Mesendoderm (in vitro differentiated cells): ENCODE measurements around the gene AQP5.

Experiments
- DNase-seq: peaks from one replicate; pipeline ENCODE4 v3.0.0; 2013
- H2AK5ac ChIP-seq: 2 replicates; pipeline ENCODE4 v1.6.1; 2013; ENCODE audit warnings: low read length, inconsistent platforms
- H2BK120ac ChIP-seq: 2 replicates; pipeline ENCODE4 v1.6.1; 2013; ENCODE audit warnings: low read depth, mild to moderate bottlenecking, low read length, moderate library complexity, mixed read lengths
- H2BK15ac ChIP-seq: replicated peaks from 2 replicates; pipeline ENCODE4 v1.6.1; 2013; ENCODE audit warnings: low read depth, mild to moderate bottlenecking, moderate library complexity
- H2BK5ac ChIP-seq: 2 replicates; pipeline ENCODE4 v1.6.1; 2013; ENCODE audit warnings: low read length, inconsistent platforms
- H3K18ac ChIP-seq: 2 replicates; pipeline ENCODE4 v1.6.1; 2013; ENCODE audit warnings: mild to moderate bottlenecking, low read length, mixed read lengths
- H3K23ac ChIP-seq: one replicate; pipeline ENCODE4 v1.6.1; 2013; ENCODE audit warnings: low read length
- H3K27ac ChIP-seq: 2 replicates; pipeline ENCODE4 v1.5.1; 2013; ENCODE audit warnings: low read depth, mild to moderate bottlenecking, inconsistent platforms, low read length, moderate library complexity
- H3K27me3 ChIP-seq: 2 replicates; pipeline ENCODE4 v1.6.1; 2013; ENCODE audit warnings: low read length, control low read depth, mild to moderate bottlenecking, inconsistent platforms; ENCODE audit not compliant: insufficient read depth, poor library complexity
- H3K36me3 ChIP-seq: 2 replicates; pipeline ENCODE4 v1.6.1; 2013; ENCODE audit warnings: low read length, inconsistent platforms; ENCODE audit not compliant: control insufficient read depth, insufficient read depth
- H3K4ac ChIP-seq: one replicate; pipeline ENCODE4 v1.6.1; 2013; ENCODE audit warnings: low read depth, mild to moderate bottlenecking, low read length, moderate library complexity
- H3K4me1 ChIP-seq: 2 replicates; pipeline ENCODE4 v1.6.1; 2013; ENCODE audit warnings: low read depth, low read length, inconsistent platforms; ENCODE audit not compliant: control insufficient read depth
- H3K4me2 ChIP-seq: 2 replicates; pipeline ENCODE4 v1.6.1; 2013; ENCODE audit warnings: low read length
- H3K4me3 ChIP-seq: 2 replicates; pipeline ENCODE4 v1.5.1; 2013; ENCODE audit warnings: mild to moderate bottlenecking, low read length
- H3K56ac ChIP-seq: one replicate; pipeline ENCODE4 v1.6.1; 2013; ENCODE audit warnings: low read length
- H3K79me1 ChIP-seq: 2 replicates; pipeline ENCODE4 v1.6.1; 2013; ENCODE audit warnings: low read length, inconsistent platforms
- H3K79me2 ChIP-seq: 2 replicates; pipeline ENCODE4 v1.6.1; 2013; ENCODE audit warnings: mild to moderate bottlenecking, low read length; ENCODE audit not compliant: control insufficient read depth, insufficient read depth
- H3K9ac ChIP-seq: 2 replicates; pipeline ENCODE4 v1.6.1; 2013; ENCODE audit warnings: low read length, inconsistent platforms
- H4K5ac ChIP-seq: one replicate; pipeline ENCODE4 v1.6.1; 2013; ENCODE audit warnings: low read length
- H4K8ac ChIP-seq: one replicate; pipeline ENCODE4 v1.6.1; 2013; ENCODE audit warnings: low read depth, mild to moderate bottlenecking, control low read depth, low read length, moderate library complexity
- WGBS: extraction: QIAGEN DNeasy Blood & Tissue Kit; methylation state at CpG from one replicate; pipeline ENCODE4 v1.1.7; 2013; ENCODE audit warnings: low lambda C conversion rate, missing lambda C conversion rate; ENCODE audit not compliant: insufficient coverage; ENCODE audit errors: extremely low coverage; 5-methylcytosine and 5-hydroxymethylcytosine counted together

The AQP5 gene

DNA sequence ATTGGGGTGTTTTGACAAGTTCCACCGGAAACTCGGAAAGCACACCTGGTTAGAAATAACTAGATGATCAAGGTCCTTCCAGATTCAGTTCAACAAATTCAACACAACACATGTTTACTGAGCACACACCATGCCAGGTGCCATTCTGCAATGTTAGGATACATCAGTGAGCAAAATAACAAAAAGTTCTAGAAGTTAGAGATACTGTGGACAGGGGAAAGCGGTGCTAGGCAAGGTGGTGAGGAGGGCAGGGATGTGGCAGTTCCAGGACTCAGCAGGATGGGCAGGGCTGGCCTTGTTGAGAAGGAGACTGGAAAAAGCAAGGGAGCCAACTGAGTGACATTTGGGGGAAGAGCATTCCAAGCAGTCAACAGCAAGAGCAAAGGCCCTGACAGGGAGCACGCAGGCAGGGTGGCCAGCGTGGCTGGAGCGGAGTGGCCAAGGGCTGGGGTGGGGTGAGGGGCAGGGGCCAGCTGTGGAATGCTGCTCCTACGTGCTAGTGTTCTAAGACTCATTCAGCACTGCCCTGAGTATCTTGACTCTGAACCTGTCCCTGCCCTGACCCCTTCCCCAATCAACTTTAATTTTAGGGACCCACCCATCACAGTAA is 38.5 kb upstream of the AQP5 start:
- WGBS, result no CpG with 5 or more reads among the region's 7 CpGs
- no peaks in the 10 kb centered on the region for H3K27me3 ChIP-seq

GRCh38 chr12:49923880-49924556 is 37.7 kb upstream of the AQP5 start:
- no peak overlapping the region for H3K4me2 ChIP-seq
- no peak overlapping the region for H2AK5ac ChIP-seq
- H2BK120ac ChIP-seq, result no peak overlapping the region
- H3K23ac ChIP-seq, result no peak overlapping the region
- whole genome bisulfite sequencing, result no CpG with 5 or more reads among the region's 15 CpGs
- no peak overlapping the region for H2BK5ac ChIP-seq
- no peak overlapping the region for H3K9ac ChIP-seq
- H3K36me3 ChIP-seq, result no peaks in the 10 kb centered on the region
- H3K79me2 ChIP-seq, result no peaks in the 10 kb centered on the region
- H3K27ac ChIP-seq, result no peak overlapping the region
- H4K8ac ChIP-seq, result no peak overlapping the region
- no peak overlapping the region for H2BK15ac ChIP-seq
- no peak overlapping the region for H4K5ac ChIP-seq
- no peaks in the 10 kb centered on the region for H3K4me1 ChIP-seq
- H3K27me3 ChIP-seq, result no peaks in the 10 kb centered on the region
- H3K4me3 ChIP-seq, result no peak overlapping the region
- no peak overlapping the region for H3K18ac ChIP-seq
- no peaks in the 10 kb centered on the region for H3K79me1 ChIP-seq
- no peak overlapping the region for H3K4ac ChIP-seq
- DNase-seq, result no peak
- no peak overlapping the region for H3K56ac ChIP-seq

More for the DNA sequence above, 38.5 kb upstream of the AQP5 start:
- Histone ChIP-seq H4K8ac (no peak overlapping the region), H3K23ac (no peak overlapping the region), H3K79me1 (no peaks in the 10 kb centered on the region), H3K4me3 (no peak overlapping the region), H2AK5ac (no peak overlapping the region), H4K5ac (no peak overlapping the region), H3K56ac (no peak overlapping the region), H2BK15ac (no peak overlapping the region), H3K79me2 (no peaks in the 10 kb centered on the region), H3K4ac (no peak overlapping the region), H2BK120ac (no peak overlapping the region), H3K36me3 (no peaks in the 10 kb centered on the region), H3K4me2 (no peak overlapping the region), H2BK5ac (no peak overlapping the region), H3K9ac (no peak overlapping the region), H3K18ac (no peak overlapping the region), H3K4me1 (no peaks in the 10 kb centered on the region), H3K27ac (no peak overlapping the region)
- no peak for DNase-seq

GRCh38 chr12:49924628-49925246 is 36.9 kb upstream of the AQP5 start:
- no peak overlapping the region for H3K9ac ChIP-seq
- H2AK5ac ChIP-seq, result no peak overlapping the region
- no peak overlapping the region for H4K8ac ChIP-seq
- H3K56ac ChIP-seq, result no peak overlapping the region
- H3K79me1 ChIP-seq, result no peaks in the 10 kb centered on the region
- no peaks in the 10 kb centered on the region for H3K4me1 ChIP-seq
- H3K27ac ChIP-seq, result no peak overlapping the region
- H3K4me2 ChIP-seq, result no peak overlapping the region
- H3K23ac ChIP-seq, result no peak overlapping the region
- no peak overlapping the region for H2BK5ac ChIP-seq
- H4K5ac ChIP-seq, result no peak overlapping the region
- no peak overlapping the region for H2BK120ac ChIP-seq
- no peaks in the 10 kb centered on the region for H3K79me2 ChIP-seq
- no peak overlapping the region for H3K4ac ChIP-seq
- no peaks in the 10 kb centered on the region for H3K36me3 ChIP-seq
- no CpG with 5 or more reads among the region's 7 CpGs for WGBS
- H3K27me3 ChIP-seq, result no peaks in the 10 kb centered on the region
- DNase-seq, result no peak
- no peak overlapping the region for H3K18ac ChIP-seq
- H3K4me3 ChIP-seq, result no peak overlapping the region
- H2BK15ac ChIP-seq, result no peak overlapping the region

DNA sequence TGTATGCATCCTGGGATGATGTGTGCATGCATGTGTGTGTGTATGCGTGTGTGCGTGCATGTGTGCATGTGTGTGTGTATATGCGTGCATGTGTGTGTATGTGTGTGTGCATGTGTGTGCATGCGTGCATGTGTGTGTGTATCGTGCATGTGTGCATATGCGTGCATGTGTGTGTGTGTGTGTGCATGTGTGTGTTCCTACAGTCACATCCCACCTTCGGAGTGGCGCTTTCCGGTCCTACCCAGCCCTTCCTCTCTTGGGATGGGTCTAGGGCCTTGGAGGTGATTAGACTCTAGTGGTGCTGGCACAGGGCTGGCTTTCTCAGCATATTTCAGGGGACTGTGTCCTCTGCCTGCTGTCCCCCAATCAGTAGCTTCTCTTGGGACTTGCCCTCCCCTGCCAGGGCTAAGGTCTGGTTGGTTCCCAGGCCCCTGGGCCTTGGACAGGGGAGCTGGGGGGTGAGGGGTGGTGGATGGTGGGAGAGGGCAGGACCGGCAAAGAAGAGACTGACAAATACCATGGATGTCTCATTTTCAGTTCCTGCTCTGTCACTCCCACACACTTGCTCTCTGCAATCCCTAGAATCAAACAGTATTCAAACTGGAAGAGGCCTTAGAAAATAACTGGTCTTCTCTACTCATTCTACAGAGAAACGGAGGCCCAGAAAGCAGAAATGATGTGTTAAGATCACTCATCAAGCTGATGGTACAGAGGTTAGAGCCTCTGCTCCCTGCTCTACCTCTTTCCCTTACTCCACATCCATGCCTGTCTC is 36.1 kb upstream of the AQP5 start:
- H3K18ac ChIP-seq, result no peak overlapping the region
- H2AK5ac ChIP-seq, result no peak overlapping the region
- H2BK5ac ChIP-seq, result no peak overlapping the region
- H3K56ac ChIP-seq, result no peak overlapping the region
- H3K27me3 ChIP-seq, result no peaks in the 10 kb centered on the region
- no peak overlapping the region for H3K27ac ChIP-seq
- H3K4me3 ChIP-seq, result no peak overlapping the region
- no peaks in the 10 kb centered on the region for H3K79me2 ChIP-seq
- no peak overlapping the region for H3K23ac ChIP-seq
- no peak overlapping the region for H2BK120ac ChIP-seq
- no peak overlapping the region for H3K4me2 ChIP-seq
- no peak overlapping the region for H4K8ac ChIP-seq
- H4K5ac ChIP-seq, result no peak overlapping the region
- no peak overlapping the region for H3K9ac ChIP-seq
- no CpG with 5 or more reads among the region's 11 CpGs for WGBS
- H3K4me1 ChIP-seq, result no peaks in the 10 kb centered on the region
- DNase-seq, result no peak
- no peaks in the 10 kb centered on the region for H3K36me3 ChIP-seq
- H3K79me1 ChIP-seq, result no peaks in the 10 kb centered on the region
- H3K4ac ChIP-seq, result no peak overlapping the region
- no peak overlapping the region for H2BK15ac ChIP-seq

DNA sequence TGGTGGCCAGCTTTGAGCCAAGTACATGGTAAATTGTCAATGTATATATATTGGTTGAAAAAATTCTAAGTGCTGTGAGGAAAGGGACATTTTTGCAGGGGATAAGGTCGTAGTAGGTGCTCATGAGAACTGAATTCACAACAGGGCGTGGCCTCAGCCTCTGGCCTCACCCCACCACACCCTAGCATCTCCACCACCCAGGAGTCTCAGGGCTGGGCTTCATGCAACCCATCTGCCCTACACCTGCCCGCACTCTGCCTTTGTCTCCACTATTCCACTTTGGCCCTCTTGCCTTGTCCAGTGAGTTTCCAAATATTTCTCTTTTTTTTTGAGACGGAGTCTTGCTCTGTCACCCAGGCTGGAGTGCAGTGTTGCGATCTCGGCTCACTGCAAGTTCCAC is 33.2 kb upstream of the AQP5 start:
- Histone ChIP-seq H2BK120ac (no peak overlapping the region), H2BK15ac (no peak overlapping the region), H3K56ac (no peak overlapping the region), H3K4me3 (no peak overlapping the region), H3K79me2 (no peaks in the 10 kb centered on the region), H2AK5ac (no peak overlapping the region), H3K4me1 (no peaks in the 10 kb centered on the region), H3K27me3 (no peaks in the 10 kb centered on the region), H3K4me2 (no peak overlapping the region), H3K18ac (no peak overlapping the region), H3K23ac (no peak overlapping the region), H3K36me3 (no peaks in the 10 kb centered on the region), H3K9ac (no peak overlapping the region), H4K5ac (no peak overlapping the region), H4K8ac (no peak overlapping the region), H2BK5ac (no peak overlapping the region), H3K27ac (no peak overlapping the region), H3K79me1 (no peaks in the 10 kb centered on the region), H3K4ac (no peak overlapping the region)
- no CpG with 5 or more reads among the region's 6 CpGs for WGBS
- no peak for DNase-seq
